Stimulated activated CD4-positive, alpha-beta T cell treated with anti-CD3 and anti-CD28 coated beads, Interleukin-4, amount 100 ng/mL, for 48 hours (primary cell): Measurements from ENCODE around the gene CPVL.

ENCODE experiments used
- DNase-seq, 2 donors: peaks; one replicate each; pipeline ENCODE4 v3.0.0-alpha.2; 2020; ENCODE audit warnings: low read depth in 2 of 2

CPVL gene

GRCh38 chr7:29044554-29044953 is 101.8 kb downstream of the CPVL start:
- DNase-seq: no peak

- no peak for DNase-seq
These were observed 102.8 kb downstream of the CPVL start for GRCh38 chr7:29043576-29043975.

GRCh38 chr7:29042824-29043231 is 103.5 kb downstream of the CPVL start:
- no peak for DNase-seq

GRCh38 chr7:29041991-29042390 is 104.3 kb downstream of the CPVL start:
- DNase-seq: no peak

GRCh38 chr7:29040579-29040925 is 105.8 kb downstream of the CPVL start:
- no peak for DNase-seq

- no peak for DNase-seq
These were observed 106.3 kb downstream of the CPVL start for GRCh38 chr7:29039821-29040578.

GRCh38 chr7:29038463-29038862 is 107.9 kb downstream of the CPVL start:
- DNase-seq: no peak

GRCh38 chr7:29035044-29035740 is 111.1 kb downstream of the CPVL start:
- DNase-seq: no peak

- no peak for DNase-seq
These were observed 112.8 kb downstream of the CPVL start for GRCh38 chr7:29033584-29033983.

GRCh38 chr7:29032146-29032545 is 114.2 kb downstream of the CPVL start:
- no peak for DNase-seq

- no peak for DNase-seq
These were observed 115.5 kb downstream of the CPVL start for GRCh38 chr7:29030781-29031275.

- no peak for DNase-seq
These were observed 123.9 kb downstream of the CPVL start for GRCh38 chr7:29022291-29022988.

- DNase-seq: no peak
These were observed 126.4 kb downstream of the CPVL start for GRCh38 chr7:29019896-29020295.

- no peak for DNase-seq
These were observed 127.0 kb downstream of the CPVL start for GRCh38 chr7:29019387-29019786.

- no peak for DNase-seq
These were observed 128.6 kb downstream of the CPVL start for GRCh38 chr7:29017713-29018112.

- no peak for DNase-seq
These were observed 131.6 kb downstream of the CPVL start for GRCh38 chr7:29014725-29015124.

GRCh38 chr7:29013931-29014330 is 132.4 kb downstream of the CPVL start:
- DNase-seq: no peak

- DNase-seq: no peak
These were observed 133.1 kb downstream of the CPVL start for GRCh38 chr7:29013082-29013695.

GRCh38 chr7:29009947-29010346 is 136.4 kb downstream of the CPVL start:
- no peak for DNase-seq

GRCh38 chr7:29008590-29008989 is 137.7 kb downstream of the CPVL start:
- no peak for DNase-seq

GRCh38 chr7:29007127-29007526 is 139.2 kb downstream of the CPVL start:
- no peak for DNase-seq

- no peak for DNase-seq
These were observed 140.5 kb downstream of the CPVL start for GRCh38 chr7:29005829-29006228.
